BLaER1 (cell line): Measurements from ENCODE around the gene SDCCAG8.

Experiments
- H3K27ac ChIP-seq: shearing (Covaris generic); formaldehyde crosslinking; 2 replicates; pipeline ENCODE4 v1.8.1; 2022
- H3K27me3 ChIP-seq: shearing (Covaris generic); formaldehyde crosslinking; 2 replicates; pipeline ENCODE4 v1.8.1; 2022
- H3K36me3 ChIP-seq: shearing (Covaris generic); formaldehyde crosslinking; 2 replicates; pipeline ENCODE4 v1.8.1; 2022
- H3K4me1 ChIP-seq: shearing (Covaris generic); formaldehyde crosslinking; 2 replicates; pipeline ENCODE4 v1.8.1; 2022
- H3K4me2 ChIP-seq: shearing (Covaris generic); formaldehyde crosslinking; 2 replicates; pipeline ENCODE4 v1.8.1; 2022
- H3K4me3 ChIP-seq: shearing (Covaris generic); formaldehyde crosslinking; 2 replicates; pipeline ENCODE4 v1.8.1; 2022
- H3K9ac ChIP-seq: shearing (Covaris generic); formaldehyde crosslinking; 2 replicates; pipeline ENCODE4 v1.8.1; 2022
- H3K9me3 ChIP-seq: shearing (Covaris generic); formaldehyde crosslinking; 2 replicates; pipeline ENCODE4 v1.8.1; 2022
- H4K20me1 ChIP-seq: shearing (Covaris generic); formaldehyde crosslinking; 2 replicates; pipeline ENCODE4 v1.8.1; 2022
- Cebpa-rat ChIP-seq: shearing (Covaris generic); IDR thresholded peaks from 2 replicates; pipeline ENCODE4 v1.8.1; 2022

The SDCCAG8 gene

GRCh38 chr1:243343970-243344937 is 88.4 kb downstream of the SDCCAG8 start:
- no peak overlapping the region for H3K9ac ChIP-seq
- peaks cover 5% of the 10 kb centered on the region for H3K36me3 ChIP-seq
- no peak overlapping the region for H3K4me2 ChIP-seq
- no peak for TF ChIP-seq Cebpa-rat
- H3K27ac ChIP-seq, result no peak overlapping the region
- H3K4me1 ChIP-seq, result no peaks in the 10 kb centered on the region
- H4K20me1 ChIP-seq, result no peaks in the 10 kb centered on the region
- no peaks in the 10 kb centered on the region for H3K9me3 ChIP-seq
- H3K27me3 ChIP-seq, result no peaks in the 10 kb centered on the region
- no peak overlapping the region for H3K4me3 ChIP-seq

GRCh38 chr1:243345205-243345604 is 89.4 kb downstream of the SDCCAG8 start:
- Histone ChIP-seq H4K20me1 (no peaks in the 10 kb centered on the region), H3K4me3 (no peak overlapping the region), H3K27me3 (no peaks in the 10 kb centered on the region), H3K4me2 (no peak overlapping the region), H3K9ac (no peak overlapping the region), H3K4me1 (no peaks in the 10 kb centered on the region), H3K36me3 (peaks cover 5% of the 10 kb centered on the region), H3K27ac (no peak overlapping the region), H3K9me3 (no peaks in the 10 kb centered on the region)
- TF ChIP-seq Cebpa-rat, result no peak

GRCh38 chr1:243346016-243346415 is 90.2 kb downstream of the SDCCAG8 start:
- no peaks in the 10 kb centered on the region for H4K20me1 ChIP-seq
- TF ChIP-seq Cebpa-rat, result no peak
- H3K9ac ChIP-seq, result no peak overlapping the region
- no peaks in the 10 kb centered on the region for H3K9me3 ChIP-seq
- peaks cover 8% of the 10 kb centered on the region; the same call in 1 of the 2 replicates for H3K36me3 ChIP-seq
- H3K4me1 ChIP-seq, result no peaks in the 10 kb centered on the region
- H3K27ac ChIP-seq, result no peak overlapping the region
- H3K27me3 ChIP-seq, result no peaks in the 10 kb centered on the region
- H3K4me2 ChIP-seq, result no peak overlapping the region
- no peak overlapping the region for H3K4me3 ChIP-seq

- no peak overlapping the region for H3K27ac ChIP-seq
Measured at GRCh38 chr1:243346468-243346867, 90.6 kb downstream of the SDCCAG8 start.

GRCh38 chr1:243348331-243348730 is 92.5 kb downstream of the SDCCAG8 start:
- Histone ChIP-seq H3K4me3 (no peak overlapping the region), H3K4me2 (no peak overlapping the region), H3K4me1 (no peaks in the 10 kb centered on the region), H3K9me3 (no peaks in the 10 kb centered on the region), H3K9ac (no peak overlapping the region), H3K27me3 (no peaks in the 10 kb centered on the region), H3K27ac (no peak overlapping the region), H3K36me3 (peaks cover 10% of the 10 kb centered on the region; the same call in 1 of the 2 replicates), H4K20me1 (no peaks in the 10 kb centered on the region)
- no peak for TF ChIP-seq Cebpa-rat

More at GRCh38 chr1:243346468-243346867, 90.6 kb downstream of the SDCCAG8 start:
- Histone ChIP-seq H3K4me3 (no peak overlapping the region), H3K27me3 (no peaks in the 10 kb centered on the region), H3K4me2 (no peak overlapping the region), H3K36me3 (peaks cover 10% of the 10 kb centered on the region; the same call in 1 of the 2 replicates), H3K9me3 (no peaks in the 10 kb centered on the region), H4K20me1 (no peaks in the 10 kb centered on the region), H3K9ac (no peak overlapping the region), H3K4me1 (no peaks in the 10 kb centered on the region)
- no peak for TF ChIP-seq Cebpa-rat

GRCh38 chr1:243349128-243349527 is 93.3 kb downstream of the SDCCAG8 start:
- TF ChIP-seq Cebpa-rat, result no peak
- H3K4me2 ChIP-seq, result no peak overlapping the region
- peaks cover 10% of the 10 kb centered on the region; the same call in 1 of the 2 replicates for H3K36me3 ChIP-seq
- no peaks in the 10 kb centered on the region for H3K27me3 ChIP-seq
- no peak overlapping the region for H3K4me3 ChIP-seq
- H3K9ac ChIP-seq, result no peak overlapping the region
- H4K20me1 ChIP-seq, result no peaks in the 10 kb centered on the region
- H3K27ac ChIP-seq, result no peak overlapping the region
- H3K4me1 ChIP-seq, result peaks cover 4% of the 10 kb centered on the region
- no peaks in the 10 kb centered on the region for H3K9me3 ChIP-seq

GRCh38 chr1:243351337-243351736 is 95.5 kb downstream of the SDCCAG8 start:
- no peaks in the 10 kb centered on the region for H3K27me3 ChIP-seq
- TF ChIP-seq Cebpa-rat, result no peak
- H3K27ac ChIP-seq, result no peak overlapping the region
- H4K20me1 ChIP-seq, result no peaks in the 10 kb centered on the region
- no peak overlapping the region for H3K4me3 ChIP-seq
- H3K4me2 ChIP-seq, result no peak overlapping the region
- no peaks in the 10 kb centered on the region for H3K9me3 ChIP-seq
- peaks cover 15% of the 10 kb centered on the region for H3K4me1 ChIP-seq
- no peak overlapping the region for H3K9ac ChIP-seq
- H3K36me3 ChIP-seq, result peaks cover 10% of the 10 kb centered on the region; the same call in 1 of the 2 replicates

GRCh38 chr1:243354511-243355153 is 98.8 kb downstream of the SDCCAG8 start:
- peak overlapping the region; percentile 46 for H3K4me3 ChIP-seq
- peak overlapping the region; percentile 53 for H3K27ac ChIP-seq
- peaks cover 11% of the 10 kb centered on the region; the same call in 1 of the 2 replicates for H3K9me3 ChIP-seq
- H3K27me3 ChIP-seq, result no peaks in the 10 kb centered on the region
- H4K20me1 ChIP-seq, result no peaks in the 10 kb centered on the region
- H3K36me3 ChIP-seq, result peaks cover 14% of the 10 kb centered on the region
- no peak for TF ChIP-seq Cebpa-rat
- H3K4me2 ChIP-seq, result peak overlapping the region; percentile 76
- peak overlapping the region; percentile 59 for H3K9ac ChIP-seq
- peaks cover 15% of the 10 kb centered on the region for H3K4me1 ChIP-seq

GRCh38 chr1:243363832-243364231 is 108.0 kb downstream of the SDCCAG8 start:
- H3K27ac ChIP-seq, result no peak overlapping the region
- no peak overlapping the region for H3K4me2 ChIP-seq
- no peaks in the 10 kb centered on the region for H3K9me3 ChIP-seq
- no peak for TF ChIP-seq Cebpa-rat
- no peaks in the 10 kb centered on the region for H4K20me1 ChIP-seq
- no peak overlapping the region for H3K4me3 ChIP-seq
- H3K9ac ChIP-seq, result no peak overlapping the region
- H3K27me3 ChIP-seq, result no peaks in the 10 kb centered on the region
- H3K4me1 ChIP-seq, result no peaks in the 10 kb centered on the region
- H3K36me3 ChIP-seq, result 0 out of 2 replicates have a peak, but pooled peaks cover 3% of the 10 kb centered on the region

GRCh38 chr1:243364330-243364729 is 108.5 kb downstream of the SDCCAG8 start:
- no peaks in the 10 kb centered on the region for H3K27me3 ChIP-seq
- no peak for TF ChIP-seq Cebpa-rat
- no peaks in the 10 kb centered on the region for H3K4me1 ChIP-seq
- no peak overlapping the region for H3K27ac ChIP-seq
- H3K9ac ChIP-seq, result no peak overlapping the region
- 0 out of 2 replicates have a peak, but pooled peaks cover 3% of the 10 kb centered on the region for H3K36me3 ChIP-seq
- H3K9me3 ChIP-seq, result no peaks in the 10 kb centered on the region
- H3K4me2 ChIP-seq, result no peak overlapping the region
- no peak overlapping the region for H3K4me3 ChIP-seq
- H4K20me1 ChIP-seq, result no peaks in the 10 kb centered on the region
